GM21367 (cell line): ENCODE measurements around the gene IL23A.
"Not testable (repeated sequence)": the region's sequence is repeated elsewhere in the genome, so short reads cannot be mapped to it uniquely, and the experiment has no call there.

Source experiments
- ATAC-seq: cut with Tn5 transposase; IDR thresholded peaks from one replicate; pipeline ENCODE4 v1.9.1; 2021; ENCODE audit not compliant: unreplicated experiment

The IL23A gene

GRCh38 chr12:56324206-56324605 is 14.5 kb upstream of the IL23A start:
- no peak for ATAC-seq

DNA sequence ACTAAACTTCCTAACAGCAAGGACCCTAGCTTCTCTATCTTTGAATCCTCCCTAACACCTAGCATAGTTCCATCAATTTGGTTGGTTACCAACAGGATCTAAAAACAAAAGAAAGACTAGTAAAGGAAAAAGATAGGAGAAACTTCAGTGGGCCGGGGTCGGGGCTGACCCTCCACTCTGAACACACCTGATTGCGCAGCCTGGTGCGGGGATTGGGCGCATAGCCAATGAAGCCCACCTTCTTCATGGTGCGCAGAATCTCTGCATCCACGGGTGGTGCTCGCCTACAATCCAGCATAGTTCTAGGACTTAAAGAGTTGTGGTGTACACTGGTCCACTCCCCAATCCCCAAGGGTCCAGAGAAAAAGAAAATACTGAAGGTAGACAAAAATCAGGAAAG is 12.6 kb upstream of the IL23A start:
- ATAC-seq = no peak

- no peak for ATAC-seq
Observed at GRCh38 chr12:56326533-56326932, 12.2 kb upstream of the IL23A start.

DNA sequence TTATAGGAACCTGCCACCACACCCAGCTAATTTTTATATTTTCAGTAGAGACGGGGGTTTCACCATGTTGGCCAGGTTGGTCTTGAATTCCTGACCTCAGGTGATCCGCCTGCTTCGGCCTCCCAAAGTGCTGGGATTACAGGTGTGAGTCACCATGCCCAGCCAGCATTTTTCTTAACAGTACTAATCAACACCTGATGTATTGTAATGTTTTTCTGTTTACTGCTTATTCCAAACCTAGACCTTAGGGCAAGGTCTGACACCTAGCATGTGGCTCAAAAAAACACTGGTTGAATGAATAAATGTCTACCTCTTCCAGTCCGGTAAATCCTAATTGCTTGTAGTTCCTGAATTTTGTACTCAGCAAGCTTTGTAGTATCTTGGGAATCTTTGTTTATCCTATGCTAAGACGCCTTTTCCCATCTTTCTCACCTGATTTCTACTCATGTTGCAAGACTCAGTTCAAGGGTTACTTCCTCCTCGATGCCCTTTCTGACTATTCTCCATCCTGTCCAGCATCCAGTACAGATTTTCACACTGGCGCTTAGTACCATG is 7.7 kb upstream of the IL23A start:
- ATAC-seq = no peak

GRCh38 chr12:56332512-56333196 is 6.0 kb upstream of the IL23A start:
- no peak for ATAC-seq

DNA sequence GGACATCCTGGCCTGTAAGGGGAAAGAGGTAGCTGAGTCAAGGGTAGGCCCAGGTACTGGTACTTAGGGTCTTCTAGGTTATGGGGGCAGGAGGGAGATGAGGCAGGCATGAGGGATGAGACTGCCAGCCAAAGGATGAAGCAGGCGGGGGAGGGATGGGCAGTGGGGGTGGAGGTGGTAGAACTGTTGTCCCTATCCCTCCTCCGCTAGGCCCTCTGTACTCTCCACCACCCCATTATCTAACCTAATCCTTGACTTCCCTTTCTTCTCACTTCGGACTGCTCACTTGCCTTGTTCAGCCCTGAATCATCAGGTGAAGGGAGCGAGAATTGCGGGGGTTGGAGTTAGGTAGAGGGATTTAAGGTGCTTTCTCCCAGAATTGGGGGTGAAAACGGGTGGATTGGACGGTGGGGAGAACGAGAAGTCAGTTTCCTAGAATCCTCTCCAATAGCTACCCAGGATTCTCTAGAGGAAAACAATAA is 5.4 kb upstream of the IL23A start:
- no peak for ATAC-seq

DNA sequence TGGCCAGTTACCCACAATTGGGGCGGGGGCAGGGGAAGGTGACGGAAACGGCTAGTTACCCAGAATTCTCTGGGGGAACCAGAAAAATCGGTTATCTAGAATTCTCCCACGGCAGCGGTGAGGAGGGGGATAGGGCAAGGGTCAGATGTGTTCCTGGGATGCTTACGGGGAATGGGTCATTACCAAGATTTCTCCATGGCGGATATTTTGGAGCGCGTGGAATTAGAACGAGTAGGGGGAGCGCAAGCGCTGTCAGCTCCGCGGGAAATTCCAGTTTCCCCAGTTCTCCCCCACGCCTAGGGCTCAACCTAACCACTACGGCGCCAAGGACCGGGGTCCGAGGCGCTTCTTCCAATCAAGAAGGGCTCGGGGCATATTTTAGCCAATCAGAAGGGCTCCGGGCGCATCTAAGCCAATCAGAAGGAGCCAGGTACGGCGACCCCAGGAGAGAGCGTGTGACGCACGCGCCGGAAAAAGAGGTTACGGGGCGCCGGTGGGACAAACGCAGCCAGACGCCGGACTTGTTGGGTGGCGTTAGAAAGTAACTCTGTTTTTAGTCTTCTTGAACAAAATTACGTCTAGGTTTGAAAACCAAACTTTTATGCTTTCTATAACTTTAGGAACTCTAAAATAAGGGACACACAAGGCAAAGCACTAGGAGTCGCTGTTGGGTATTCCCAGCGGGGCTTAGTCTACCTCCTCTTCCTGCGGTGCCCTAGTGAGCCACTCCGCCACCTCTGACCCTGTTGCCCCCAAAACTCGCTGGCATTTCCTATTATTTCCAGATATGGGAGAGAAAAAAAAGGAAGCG is 4.8 kb upstream of the IL23A start, which contains the start of gene PAN2:
TSS of gene PAN2 (minus strand) at position 322 of the 811 bp plus-strand sequence. CDS start 906 bp downstream, outside the sequence.
- ATAC-seq = peak; percentile 78

DNA sequence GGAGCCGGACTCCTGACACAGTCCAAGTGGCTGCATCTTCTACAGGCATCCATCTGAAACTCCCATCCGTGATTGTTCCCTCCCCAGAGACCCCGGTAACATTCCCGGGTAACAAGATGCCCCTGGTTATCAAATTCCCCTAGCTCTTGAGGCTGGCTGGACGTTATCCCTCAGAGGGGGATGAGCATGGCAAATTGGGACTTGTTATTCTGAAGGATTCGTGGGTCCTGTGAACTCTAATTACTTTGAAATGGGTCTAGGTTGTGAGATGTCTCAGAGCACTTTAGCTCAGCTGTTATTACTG is 4.2 kb upstream of the IL23A start:
- ATAC-seq = no peak

- ATAC-seq = not testable (repeated sequence)
Observed at GRCh38 chr12:56335527-56335926, 3.2 kb upstream of the IL23A start.

GRCh38 chr12:56336361-56337167 is 2.1 kb upstream of the IL23A start:
- no peak for ATAC-seq

DNA sequence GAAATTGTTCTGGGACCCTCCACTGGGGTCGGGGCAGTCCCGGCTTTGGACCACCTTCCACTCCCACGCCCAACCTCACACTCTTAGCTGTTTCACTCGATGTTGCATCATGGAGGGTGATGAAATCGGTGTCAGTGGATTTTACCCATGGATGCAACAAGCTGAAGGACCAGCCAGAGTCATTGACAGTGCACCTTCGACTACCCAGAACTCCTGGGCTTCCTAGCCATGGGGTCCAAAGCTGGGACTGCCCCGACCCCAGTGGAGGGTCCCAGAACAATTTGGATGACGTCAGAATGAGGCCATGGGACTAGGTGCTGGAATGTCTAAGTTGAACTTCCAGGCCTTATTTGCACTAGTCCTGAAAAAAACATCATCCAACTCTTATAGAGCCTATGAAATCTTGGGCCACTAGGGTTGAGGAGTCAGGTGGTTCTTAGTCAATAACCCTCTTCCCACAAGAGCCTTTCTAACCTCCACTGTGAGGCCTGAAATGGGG is 882 bp upstream of the IL23A start:
- ATAC-seq = no peak

- ATAC-seq = no peak
Observed at GRCh38 chr12:56339158-56339422, 406 bp downstream of the IL23A start.

DNA sequence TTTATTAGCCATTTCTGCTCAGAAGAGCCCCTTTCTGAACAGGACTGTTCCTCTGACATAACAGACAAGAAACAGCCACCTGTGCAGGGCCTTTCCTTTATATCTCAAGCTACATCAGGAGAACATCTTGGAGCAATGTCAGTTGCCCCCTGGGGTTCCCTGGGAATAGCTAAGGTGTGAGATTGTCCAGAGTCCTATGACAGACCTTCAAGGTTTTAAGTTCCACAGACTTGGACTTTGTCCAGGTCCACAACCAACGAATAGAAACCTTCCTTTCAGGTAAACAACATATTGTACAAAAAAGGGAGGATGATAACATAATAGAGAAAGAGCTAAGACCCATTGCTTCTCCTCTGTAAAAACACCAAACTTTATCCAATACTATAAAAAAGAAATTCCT is 2.9 kb downstream of the IL23A start:
- ATAC-seq = no peak

GRCh38 chr12:56342290-56342689 is 3.6 kb downstream of the IL23A start:
- ATAC-seq = not testable (repeated sequence)

DNA sequence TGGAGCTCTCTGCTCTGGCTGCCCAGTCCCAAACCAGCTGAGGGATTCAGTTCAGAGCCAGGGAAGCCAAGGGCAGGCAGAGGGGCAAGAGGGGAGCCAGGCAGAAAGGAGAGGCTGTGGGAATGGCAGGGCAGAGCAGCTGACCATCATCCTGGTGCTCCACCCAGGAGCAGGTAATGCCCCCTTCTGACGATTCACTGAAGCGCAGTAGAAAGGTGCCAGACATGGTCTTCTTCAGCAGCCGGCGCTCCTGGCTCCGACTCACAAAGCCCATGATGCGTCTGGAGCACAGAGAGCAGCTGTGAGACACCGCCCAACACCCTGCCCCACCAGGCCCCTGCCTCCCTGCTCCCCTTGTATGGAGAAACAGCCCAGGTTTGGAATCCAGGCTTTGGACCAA is 8.0 kb downstream of the IL23A start:
- ATAC-seq = no peak

GRCh38 chr12:56347255-56347654 is 8.6 kb downstream of the IL23A start:
- not testable (repeated sequence) for ATAC-seq

DNA sequence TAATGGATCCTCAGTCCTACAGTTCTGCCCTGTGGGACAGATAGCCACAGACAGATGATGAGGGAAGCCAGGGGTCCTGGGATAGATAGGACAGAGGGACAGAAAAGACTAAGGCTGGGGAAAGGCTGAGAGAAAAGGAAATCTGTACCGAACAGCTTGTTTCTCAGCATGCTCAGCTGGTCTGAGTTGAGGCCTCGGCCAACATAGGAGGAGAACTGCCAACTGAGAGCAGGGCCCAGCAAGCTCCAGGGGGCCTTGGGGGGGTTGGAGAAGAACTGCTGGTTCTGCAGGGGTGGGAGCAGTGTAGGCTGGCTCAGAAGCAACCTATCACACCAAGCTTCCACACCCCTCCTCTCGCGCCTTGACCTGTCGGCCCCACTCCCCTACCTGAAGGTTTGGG is 10.1 kb downstream of the IL23A start:
- ATAC-seq = no peak

DNA sequence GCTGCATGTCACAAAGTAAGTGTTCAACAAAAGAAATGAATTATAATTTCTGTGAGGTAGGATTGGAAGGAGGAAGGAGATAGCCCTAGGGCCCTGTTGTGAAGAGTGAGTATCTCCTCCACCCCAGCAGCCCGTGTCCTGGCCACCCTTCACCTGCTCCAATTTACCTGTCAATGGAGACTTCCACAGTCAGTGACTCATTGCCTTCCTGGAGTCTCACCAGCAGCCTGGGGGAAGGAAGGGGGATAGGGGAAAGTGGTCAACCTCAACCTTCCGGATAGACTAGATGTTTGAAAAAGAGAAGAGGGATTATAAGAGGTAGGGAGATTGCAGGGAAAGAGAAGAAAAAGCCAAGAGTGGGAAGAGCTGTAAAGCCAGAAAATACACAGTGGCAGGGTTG is 12.0 kb downstream of the IL23A start:
- no peak for ATAC-seq

- no peak for ATAC-seq
Observed at GRCh38 chr12:56351325-56351724, 12.6 kb downstream of the IL23A start.

DNA sequence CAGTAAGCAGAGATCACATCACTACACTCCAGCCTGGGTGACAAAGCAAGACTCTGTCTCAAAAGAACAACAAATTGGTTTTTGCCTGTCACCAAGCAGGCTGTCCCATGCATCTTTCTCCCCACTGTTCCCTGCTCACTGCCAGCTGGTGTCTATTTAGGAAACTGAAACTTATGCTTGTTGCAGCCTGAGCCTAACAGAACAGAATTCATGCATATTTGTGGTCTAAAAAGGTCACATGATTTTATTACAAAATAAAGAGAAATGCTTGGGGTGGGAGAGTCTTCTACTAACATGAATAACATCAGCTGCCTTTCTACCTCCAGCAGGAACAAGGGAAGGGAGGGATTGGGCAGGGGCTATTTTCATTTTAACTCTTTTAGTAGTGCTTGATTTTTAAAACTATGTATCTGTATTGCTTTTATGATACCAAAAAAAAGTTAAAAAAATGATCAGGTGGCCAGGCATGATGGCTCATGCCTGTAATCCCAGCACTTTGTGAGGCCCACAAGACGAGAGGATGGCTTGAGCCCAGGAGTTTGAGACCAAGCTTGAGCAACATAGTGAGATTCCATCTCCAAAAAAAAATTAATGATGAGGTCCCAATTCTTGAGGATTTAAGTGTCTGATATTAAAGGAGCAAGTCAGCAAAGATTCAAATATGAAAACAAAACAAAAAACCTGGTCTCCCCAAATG is 20.3 kb downstream of the IL23A start:
- no peak for ATAC-seq
